Lower leg skin (tissue), 4 donors: ENCODE data around the gene AADACL3. TPM values are rescaled to one million over a fixed set of nuclear protein-coding genes. Genes with fewer than 3 reads are reported as not detected.

Source experiments
- DNase-seq, 2 donors: peaks; one replicate each; pipeline ENCODE4 v3.0.0-alpha.2; 2019; ENCODE audit warnings: low spot score in 2 of 2
- H3K4me3 ChIP-seq: fragments of 200-600 bp; sonication (generic); 2 replicates; pipeline ENCODE4 v1.5.1; 2017; ENCODE audit warnings: mild to moderate bottlenecking, low read depth; ENCODE audit not compliant: poor library complexity, severe bottlenecking
- POLR2A ChIP-seq, 2 donors: fragments of 450-650 bp; IDR thresholded peaks; one replicate each; pipeline ENCODE4 v1.6.1; 2016 to 2017; ENCODE audit warnings: antibody characterized with exemption in 2 of 2, mild to moderate bottlenecking in 1 of 2, moderate library complexity in 1 of 2
- whole genome bisulfite sequencing, 2 donors: methylation state at CpG; one replicate each; pipeline ENCODE4 v1.1.5; 2018; 5-methylcytosine and 5-hydroxymethylcytosine counted together
- intact Hi-C: fragments of 100-400 bp; cut with DNase I; formaldehyde crosslinking; loops from one replicate; pipeline ENCODE4 v1.15.0; 2023; ENCODE audit warnings: low total_unique reads
- total RNA-seq, 4 donors: library from RNA; depleted of rRNA; stranded (reverse); fragments of >200 nt; gene quantifications; one replicate each; pipeline ENCODE4 v1.1.0, GENCODE V29; 2016
- TF ChIP-seq, protein P1 (sequence below), 3 donors: fragments of 450-650 bp; IDR thresholded peaks; one replicate each; pipeline ENCODE4 v1.5.1; 2016; ENCODE audit warnings: antibody characterized with exemption in 3 of 3, mild to moderate bottlenecking in 3 of 3, moderate library complexity in 2 of 3

AADACL3 gene
- total RNA-seq, 4 donors from 2014 or later, result 1.1 to 54.6 (median 27.2) TPM

DNA sequence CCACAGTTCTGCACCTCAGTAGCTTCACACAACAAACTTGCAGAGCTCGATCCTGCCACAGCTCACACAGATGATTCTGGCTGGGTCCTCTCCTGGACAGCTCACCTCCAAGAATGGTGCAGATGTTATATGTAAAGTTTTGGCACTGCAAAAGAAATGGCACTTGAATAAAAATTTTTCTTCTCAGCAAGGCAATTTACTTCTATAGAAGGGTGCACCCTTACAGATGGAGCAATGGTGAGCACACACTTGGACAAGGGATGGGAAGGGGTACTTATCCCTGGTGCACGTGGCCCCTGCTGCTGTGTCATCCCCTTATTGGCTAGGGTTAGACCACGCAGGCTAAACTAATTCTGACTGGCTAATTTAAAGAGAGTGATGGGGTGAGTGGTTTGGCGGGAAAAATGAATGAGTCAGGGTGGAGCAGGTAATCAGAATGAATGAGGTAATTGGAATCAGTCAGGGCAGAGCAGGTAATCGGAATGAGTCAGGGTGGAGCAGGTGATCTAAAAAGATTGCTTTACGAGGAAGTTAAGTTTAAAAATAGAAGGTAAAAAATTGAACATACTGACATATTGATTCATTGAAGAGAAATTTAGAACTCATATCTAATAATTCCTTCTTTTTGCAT, 12.0 kb upstream of the AADACL3 start:
- TF ChIP-seq, protein P1, sequence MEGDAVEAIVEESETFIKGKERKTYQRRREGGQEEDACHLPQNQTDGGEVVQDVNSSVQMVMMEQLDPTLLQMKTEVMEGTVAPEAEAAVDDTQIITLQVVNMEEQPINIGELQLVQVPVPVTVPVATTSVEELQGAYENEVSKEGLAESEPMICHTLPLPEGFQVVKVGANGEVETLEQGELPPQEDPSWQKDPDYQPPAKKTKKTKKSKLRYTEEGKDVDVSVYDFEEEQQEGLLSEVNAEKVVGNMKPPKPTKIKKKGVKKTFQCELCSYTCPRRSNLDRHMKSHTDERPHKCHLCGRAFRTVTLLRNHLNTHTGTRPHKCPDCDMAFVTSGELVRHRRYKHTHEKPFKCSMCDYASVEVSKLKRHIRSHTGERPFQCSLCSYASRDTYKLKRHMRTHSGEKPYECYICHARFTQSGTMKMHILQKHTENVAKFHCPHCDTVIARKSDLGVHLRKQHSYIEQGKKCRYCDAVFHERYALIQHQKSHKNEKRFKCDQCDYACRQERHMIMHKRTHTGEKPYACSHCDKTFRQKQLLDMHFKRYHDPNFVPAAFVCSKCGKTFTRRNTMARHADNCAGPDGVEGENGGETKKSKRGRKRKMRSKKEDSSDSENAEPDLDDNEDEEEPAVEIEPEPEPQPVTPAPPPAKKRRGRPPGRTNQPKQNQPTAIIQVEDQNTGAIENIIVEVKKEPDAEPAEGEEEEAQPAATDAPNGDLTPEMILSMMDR (IDR thresholded peaks at IDR 0.05), result no peak
- TF ChIP-seq POLR2A (IDR thresholded peaks at IDR 0.05), result no peak
- intact Hi-C loops, result no loop called here
- WGBS, 2 donors, result 60 to 64% methylated on average over 6 of the region's 6 CpGs
- DNase-seq, result no peak
- no peak overlapping the region for H3K4me3 ChIP-seq

DNA sequence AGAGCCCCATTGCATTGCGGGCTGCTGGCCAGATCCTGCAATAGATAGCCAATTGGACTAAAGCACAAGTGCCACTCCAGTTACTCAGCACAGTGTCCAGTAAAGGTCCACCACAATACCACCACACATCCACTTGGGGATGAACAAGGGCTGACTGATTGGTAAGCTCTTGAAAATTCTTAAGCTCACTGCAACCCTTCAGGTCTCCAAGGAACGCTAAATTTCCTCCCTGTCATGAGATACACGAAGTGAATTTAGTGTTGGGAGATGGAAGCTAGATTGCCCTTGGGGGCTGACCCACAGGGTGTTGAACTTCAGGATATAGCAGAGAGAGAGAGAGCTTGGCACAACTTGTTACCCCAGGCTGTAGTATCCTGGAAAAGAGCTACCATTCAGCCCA, 9.8 kb upstream of the AADACL3 start:
- intact Hi-C loops, result no loop called here
- WGBS, 2 donors, result 85% methylated on average over 3 of the region's 3 CpGs
- DNase-seq, result no peak
- H3K4me3 ChIP-seq, result no peak overlapping the region
- TF ChIP-seq, protein P1 (IDR thresholded peaks at IDR 0.05), result no peak
- no peak for TF ChIP-seq POLR2A (IDR thresholded peaks at IDR 0.05)

DNA sequence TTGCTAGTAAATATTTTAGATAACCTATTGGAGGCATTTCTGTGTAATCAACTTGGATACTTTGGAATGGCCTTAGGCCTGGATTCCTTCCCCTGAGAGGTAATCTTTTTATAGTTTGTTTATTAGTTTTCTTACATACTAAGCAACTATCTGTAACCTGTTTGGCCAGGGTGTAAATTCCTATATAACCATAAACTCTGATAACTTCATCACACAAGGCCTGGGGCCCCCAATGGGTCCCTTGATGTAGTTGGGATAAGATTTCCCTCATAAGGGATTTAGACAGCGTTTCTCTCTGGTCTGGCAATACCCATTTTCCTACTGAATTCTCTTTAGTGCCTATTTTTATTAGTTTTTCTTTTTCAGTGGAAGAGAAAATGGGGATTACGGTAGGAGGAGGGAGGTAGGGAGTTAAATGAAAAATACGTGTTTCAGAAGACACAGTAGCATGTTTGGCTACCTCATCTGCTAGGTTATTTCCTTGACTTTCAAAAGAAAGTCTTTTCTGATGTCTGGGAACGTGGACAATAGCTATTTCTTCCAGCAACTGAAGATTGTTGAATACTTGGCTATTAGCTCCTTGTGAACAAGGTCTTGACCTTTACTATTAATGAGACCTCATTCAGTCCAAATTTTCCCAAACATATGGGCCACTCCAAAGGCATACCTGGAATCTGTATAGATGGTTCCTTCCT, 7.4 kb upstream of the AADACL3 start:
- TF ChIP-seq, protein P1 (IDR thresholded peaks at IDR 0.05), result no peak
- TF ChIP-seq POLR2A (IDR thresholded peaks at IDR 0.05), result no peak
- no peak overlapping the region for H3K4me3 ChIP-seq
- intact Hi-C loops, result no loop called here
- DNase-seq, result no peak
- 65 to 69% methylated on average over 4 of the region's 4 CpGs for WGBS, 2 donors

DNA sequence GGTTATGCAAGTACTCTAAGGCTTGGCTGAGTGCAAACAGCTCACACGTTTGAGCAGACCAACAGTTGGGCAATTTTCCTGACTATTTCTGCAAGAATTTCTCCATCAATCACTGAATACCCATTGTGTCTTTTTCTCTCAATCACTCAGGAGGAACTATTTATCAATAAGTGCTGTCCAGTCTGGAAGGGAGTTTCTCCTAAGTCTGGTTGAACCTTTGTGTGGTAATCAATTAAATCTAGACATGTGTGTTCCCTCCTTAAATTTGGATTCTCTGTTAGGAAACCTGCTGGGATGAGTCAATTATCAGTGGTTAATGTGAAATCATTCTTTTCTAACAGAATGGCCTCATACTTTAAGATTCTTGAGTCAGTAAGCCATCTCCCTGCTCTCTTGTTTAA, 6.8 kb upstream of the AADACL3 start:
- 9 to 21% methylated on average over 1 of the region's 1 CpG for WGBS, 2 donors
- TF ChIP-seq, protein P1 (IDR thresholded peaks at IDR 0.05), result no peak
- TF ChIP-seq POLR2A (IDR thresholded peaks at IDR 0.05), result no peak
- no peak for DNase-seq
- no peak overlapping the region for H3K4me3 ChIP-seq
- intact Hi-C loops, result no loop called here

DNA sequence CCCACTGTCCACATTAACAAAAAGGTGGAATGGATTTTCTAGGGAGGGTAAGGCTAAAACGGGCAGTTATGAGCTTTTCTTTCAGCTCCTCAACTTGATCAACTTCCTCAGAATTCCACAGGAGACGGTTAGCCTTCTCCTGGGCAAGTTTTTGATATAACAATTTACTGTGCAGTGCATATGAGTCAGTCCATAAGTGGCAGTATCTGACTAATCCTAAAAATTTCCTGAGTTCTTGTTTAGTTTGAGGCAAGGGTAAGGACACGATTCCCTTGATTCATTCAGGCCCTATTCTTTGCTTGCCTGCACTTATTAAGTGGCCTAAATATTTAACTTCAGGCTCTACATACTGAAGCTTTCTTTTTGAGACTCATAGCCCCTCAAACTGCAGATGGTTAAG, 6.2 kb upstream of the AADACL3 start:
- DNase-seq, result no peak
- intact Hi-C loops, result no loop called here
- H3K4me3 ChIP-seq, result no peak overlapping the region
- 79 to 85% methylated on average over 3 of the region's 3 CpGs for WGBS, 2 donors
- no peak for TF ChIP-seq POLR2A (IDR thresholded peaks at IDR 0.05)
- TF ChIP-seq, protein P1 (IDR thresholded peaks at IDR 0.05), result no peak
